MM.1S (cell line): ENCODE measurements around the gene ETNK1.

Experiments used
- CTCF ChIP-seq: fragments of 300-600 bp; sonication (generic); IDR thresholded peaks from 2 replicates; pipeline ENCODE4 v1.5.1; 2016; ENCODE audit warnings: antibody characterized with exemption, low read length, mixed read lengths
- EZH2 ChIP-seq: fragments of 300-600 bp; sonication (generic); optimal IDR thresholded peaks from 2 replicates; pipeline ENCODE3; 2017; ENCODE audit warnings: low read depth, mild to moderate bottlenecking, antibody characterized with exemption, low read length, mixed read lengths

DNA sequence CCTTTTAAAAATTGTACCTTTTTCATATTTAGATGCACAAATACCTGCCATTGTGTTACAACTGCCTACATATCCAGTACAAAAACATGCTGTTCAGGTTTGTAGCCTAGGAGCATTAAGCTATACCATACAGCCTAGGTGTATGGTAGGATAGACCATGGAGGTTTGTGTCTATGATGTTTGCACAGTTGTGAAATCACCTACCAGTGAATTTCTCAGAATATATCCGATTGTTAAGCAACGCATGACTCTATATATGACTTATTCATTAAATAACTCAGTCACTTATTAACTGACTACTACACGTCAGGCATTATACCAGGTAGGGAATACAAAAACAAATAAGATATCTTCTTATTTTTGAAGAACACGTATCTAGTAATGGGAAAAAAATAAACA lies 26.2 kb upstream of the ETNK1 start:
- TF ChIP-seq EZH2 (no peak), CTCF (no peak)
